Peyer's patch (tissue), 4 donors: ENCODE measurements around the gene VENTX.

Experiments
- CTCF ChIP-seq, 6 experiments: fragments of 450-650 bp in 4 of 6; fragments of 200-600 bp in 2 of 6; sonication (generic) in 1 of 6; IDR thresholded peaks; one replicate each; pipeline ENCODE4 v1.5.1; 2017 to 2019; ENCODE audit warnings: antibody characterized with exemption in 6 of 6, mild to moderate bottlenecking in 3 of 6, moderate library complexity in 1 of 6
- POLR2A ChIP-seq, 2 donors: fragments of 450-650 bp; IDR thresholded peaks; one replicate each; pipeline ENCODE4 v1.5.1; 2017; ENCODE audit warnings: antibody characterized with exemption in 2 of 2, mild to moderate bottlenecking in 2 of 2, moderate library complexity in 2 of 2

GRCh38 chr10:133231946-133232574 is 5.6 kb upstream of the VENTX start:
- TF ChIP-seq POLR2A (IDR thresholded peaks at IDR 0.05), result no peak
- TF ChIP-seq CTCF (IDR thresholded peaks at IDR 0.05), result no peak
